Suppressor macrophage (primary cell): ENCODE measurements around the gene HLA-DRA.
"Not testable (repeated sequence)": the region's sequence is repeated elsewhere in the genome, so short reads cannot be mapped to it uniquely, and the experiment has no call there.

ENCODE experiments used
- DNase-seq, 4 experiments: peaks; one replicate each; pipeline ENCODE4 v3.0.0-alpha.2; 2020 to 2022

HLA-DRA gene

DNA sequence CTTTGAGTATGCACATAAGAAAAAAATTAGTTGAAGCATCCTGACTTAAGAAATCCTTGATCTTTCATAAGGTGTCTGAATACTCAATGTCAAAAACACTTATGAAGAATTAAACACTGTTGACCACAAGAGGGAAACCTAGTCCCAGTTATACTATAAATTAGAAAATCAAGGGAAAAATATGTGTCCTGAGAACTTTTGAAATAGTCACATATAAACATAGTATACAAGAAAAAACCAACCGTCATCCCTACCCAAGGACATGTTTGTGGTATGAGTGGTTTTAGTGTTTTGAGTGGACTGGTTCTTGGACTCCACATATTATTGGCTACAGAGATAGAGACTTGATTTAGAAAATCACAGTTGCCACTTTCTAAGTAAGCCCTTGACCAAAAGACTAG, 7.6 kb upstream of the HLA-DRA start:
- peak in 2 of 4 experiments; percentile 67 to 80 for DNase-seq

GRCh38 chr6:32433950-32434349, 5.7 kb upstream of the HLA-DRA start:
- DNase-seq: not testable (repeated sequence)

- no peak for DNase-seq
Measured at GRCh38 chr6:32436186-32436585, 3.5 kb upstream of the HLA-DRA start.

- DNase-seq: peak; percentile 64 to 95 (median 84)
Measured at GRCh38 chr6:32436995-32437836, 2.5 kb upstream of the HLA-DRA start.

- no peak for DNase-seq
Measured at GRCh38 chr6:32439139-32439538, 548 bp upstream of the HLA-DRA start.

GRCh38 chr6:32442243-32442667, 2.6 kb downstream of the HLA-DRA start:
- DNase-seq: no peak

- no peak for DNase-seq
Measured at GRCh38 chr6:32442977-32443552, 3.4 kb downstream of the HLA-DRA start.

DNA sequence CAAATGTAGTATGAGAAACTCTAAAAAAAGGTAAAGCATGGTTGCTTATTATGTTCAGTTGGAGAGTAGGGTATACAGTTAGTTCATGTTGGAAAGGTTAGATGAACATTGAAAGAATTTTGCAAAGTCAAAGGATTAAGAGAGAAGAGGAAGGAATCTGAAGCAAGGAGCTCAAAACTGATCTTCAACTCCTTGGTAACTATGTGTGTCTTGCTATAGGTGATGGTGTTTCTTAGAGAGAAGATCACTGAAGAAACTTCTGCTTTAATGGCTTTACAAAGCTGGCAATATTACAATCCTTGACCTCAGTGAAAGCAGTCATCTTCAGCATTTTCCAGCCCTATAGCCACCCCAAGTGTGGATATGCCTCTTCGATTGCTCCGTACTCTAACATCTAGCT, 4.7 kb downstream of the HLA-DRA start:
- no peak for DNase-seq

GRCh38 chr6:32445321-32445854, 5.7 kb downstream of the HLA-DRA start:
- no peak for DNase-seq

DNA sequence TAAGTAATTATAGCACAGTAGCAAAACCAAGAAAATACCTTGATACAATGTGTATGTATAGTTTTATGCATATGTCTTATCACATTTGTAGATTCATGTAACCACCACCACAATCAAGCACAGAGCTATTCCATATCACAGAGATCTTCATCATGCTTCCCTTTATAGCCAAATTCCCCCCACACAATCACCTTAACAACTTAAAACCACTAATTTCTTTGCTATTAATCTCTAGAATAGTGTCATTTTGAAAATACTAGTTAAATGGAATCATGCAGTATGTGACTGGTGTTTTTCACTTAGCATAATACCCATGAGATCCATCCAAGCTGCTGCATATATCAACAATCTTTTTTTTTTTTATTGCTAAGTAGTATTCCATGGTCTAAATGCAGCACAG, 8.2 kb downstream of the HLA-DRA start:
- DNase-seq: no peak

DNA sequence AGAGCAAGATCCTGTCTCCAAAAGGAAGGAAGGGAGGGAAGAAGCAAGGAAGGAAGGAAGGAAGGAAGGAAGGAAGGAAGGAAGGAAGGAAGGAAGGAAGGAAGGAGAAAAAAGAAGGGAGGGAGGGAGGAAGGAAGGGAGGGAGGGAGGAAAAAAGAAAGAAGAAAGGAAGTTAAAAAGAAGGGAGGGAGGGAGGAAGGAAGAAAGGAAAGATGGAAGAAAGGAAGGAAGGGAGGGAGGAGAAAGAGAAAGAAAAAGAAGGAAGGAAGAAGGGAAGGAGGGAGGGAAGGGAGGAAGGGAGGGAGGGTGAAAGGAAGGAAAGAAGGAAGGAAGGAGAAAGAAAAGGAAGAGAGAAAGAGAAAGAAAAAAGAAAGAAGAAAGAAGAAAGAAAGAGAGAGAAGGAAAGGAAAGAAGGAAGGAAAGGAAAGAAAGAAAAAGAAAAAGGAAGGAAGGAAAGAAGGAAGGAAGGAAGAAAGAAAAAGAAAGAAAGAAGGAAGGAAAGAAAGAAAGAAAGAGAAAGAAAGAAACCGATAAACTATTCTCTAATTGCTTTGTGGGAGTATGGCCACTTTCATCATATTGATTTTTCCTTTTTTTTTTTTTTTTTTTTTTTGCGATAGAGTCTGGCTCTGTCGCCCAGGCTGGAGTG, 9.5 kb downstream of the HLA-DRA start:
- DNase-seq: no peak

DNA sequence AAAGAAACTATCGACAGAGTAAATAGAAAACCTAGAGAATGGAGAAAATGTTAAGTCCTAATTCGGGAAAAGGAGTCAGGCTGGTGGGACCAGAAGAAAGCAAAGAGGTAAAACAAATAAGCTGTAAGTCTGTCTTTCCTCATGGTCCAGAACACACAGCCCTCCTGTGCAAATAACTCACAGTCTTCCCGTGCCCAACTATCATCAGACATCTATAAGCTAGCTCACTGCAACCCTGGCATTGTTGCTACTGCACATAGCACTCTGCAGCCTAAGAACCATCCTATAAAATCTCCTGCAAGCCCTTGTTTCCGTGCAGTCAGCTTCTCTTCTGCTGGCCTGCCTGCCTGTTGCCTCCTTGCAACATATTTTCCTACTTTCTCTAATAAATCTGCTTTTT, 17.4 kb downstream of the HLA-DRA start:
- DNase-seq: no peak

DNA sequence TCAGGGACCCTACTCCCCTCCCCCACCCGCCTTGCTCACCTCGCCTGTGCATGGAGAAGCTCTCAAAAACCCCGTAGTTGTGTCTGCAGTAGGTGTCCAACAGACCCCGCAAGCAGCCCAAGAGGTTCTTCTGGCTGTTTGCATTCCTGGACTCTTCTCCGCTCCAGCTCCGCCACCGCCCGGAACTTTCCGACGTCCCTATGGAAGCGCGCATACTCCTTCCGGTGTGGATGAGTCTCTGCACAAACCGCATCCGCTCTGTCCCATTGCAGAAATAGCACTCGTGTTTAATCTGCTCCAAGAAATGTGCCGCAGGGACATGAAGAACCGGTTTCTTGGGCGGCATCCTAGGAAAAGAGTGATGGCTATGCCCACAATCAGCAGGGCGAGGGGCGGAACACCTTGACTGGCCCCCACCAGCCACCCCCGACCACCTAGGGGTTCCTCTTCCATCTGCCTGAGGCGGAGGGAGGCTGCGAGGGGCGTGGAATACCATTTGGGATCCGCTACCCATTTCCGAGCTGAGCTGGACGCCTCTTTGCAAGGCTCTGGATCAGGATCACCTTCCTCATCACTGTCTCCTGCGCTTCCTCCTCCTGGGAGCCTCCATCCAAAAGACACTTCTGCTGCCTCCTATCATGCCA, 20.2 kb downstream of the HLA-DRA start:
- peak; percentile 13 to 50 (median 28) for DNase-seq

DNA sequence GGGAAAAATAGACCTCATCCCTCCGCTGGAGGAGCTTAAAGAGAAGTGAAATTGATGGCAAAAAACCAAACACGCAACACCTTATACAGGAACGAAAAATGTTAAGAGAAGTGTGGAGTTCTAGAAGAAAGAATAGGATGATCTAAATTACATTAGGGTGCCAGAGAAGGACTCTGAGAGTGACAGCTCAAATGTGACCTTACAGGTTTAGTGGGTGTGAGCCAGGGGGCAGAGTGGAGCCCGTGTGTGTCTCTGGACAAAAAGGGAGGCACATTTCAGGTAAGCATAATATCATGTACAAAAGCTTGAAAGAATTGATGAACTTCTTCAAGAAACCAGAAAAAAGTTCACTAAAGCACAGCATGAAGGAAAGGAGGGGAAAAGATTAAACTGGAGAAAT, 20.8 kb downstream of the HLA-DRA start:
- DNase-seq: no peak

DNA sequence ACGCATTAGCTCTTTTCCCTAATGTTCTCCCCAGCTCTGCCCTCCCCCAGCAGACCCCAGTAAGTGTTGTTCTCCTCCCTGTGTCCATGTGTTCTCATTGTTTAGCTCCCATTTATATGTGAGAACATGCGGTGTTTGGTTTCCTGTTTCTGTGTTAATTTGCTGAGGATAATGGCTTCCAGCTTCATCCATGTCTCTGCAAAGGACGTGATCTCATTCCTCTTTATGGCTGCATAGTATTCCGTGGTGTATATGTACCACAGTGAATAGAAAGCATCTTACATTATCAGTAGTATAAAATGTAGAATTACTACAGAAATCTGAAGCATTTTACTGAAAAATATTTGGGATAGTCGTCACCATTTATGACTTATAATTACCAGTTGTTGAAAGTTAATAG, 21.8 kb downstream of the HLA-DRA start:
- no peak for DNase-seq

DNA sequence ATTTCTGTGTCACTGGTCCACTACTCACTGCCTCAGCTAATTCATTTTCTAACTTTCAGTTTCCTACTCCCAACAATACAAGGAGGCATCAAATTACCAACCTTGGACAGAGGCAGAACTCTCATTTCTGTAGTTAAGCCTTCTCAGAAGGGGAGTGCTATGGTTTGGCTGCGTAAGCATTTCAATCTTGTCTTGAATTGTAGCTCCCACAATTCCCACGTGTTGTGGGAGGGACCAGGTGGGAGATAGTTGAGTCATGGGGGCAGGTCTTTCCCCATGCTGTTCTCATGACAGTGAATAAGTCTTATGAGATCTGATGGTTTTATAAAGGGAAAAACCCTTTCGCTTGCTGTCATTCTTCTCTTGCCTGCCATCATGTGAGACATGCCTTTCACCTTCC, 22.9 kb downstream of the HLA-DRA start:
- DNase-seq: peak in 3 of 4 experiments; percentile 28 to 66 (median 59)

- DNase-seq: not testable (repeated sequence)
Measured at GRCh38 chr6:32467743-32468503, 28.2 kb downstream of the HLA-DRA start.

- DNase-seq: peak; percentile 48 to 91 (median 69)
Measured at GRCh38 chr6:32472781-32473375, 33.2 kb downstream of the HLA-DRA start.

DNA sequence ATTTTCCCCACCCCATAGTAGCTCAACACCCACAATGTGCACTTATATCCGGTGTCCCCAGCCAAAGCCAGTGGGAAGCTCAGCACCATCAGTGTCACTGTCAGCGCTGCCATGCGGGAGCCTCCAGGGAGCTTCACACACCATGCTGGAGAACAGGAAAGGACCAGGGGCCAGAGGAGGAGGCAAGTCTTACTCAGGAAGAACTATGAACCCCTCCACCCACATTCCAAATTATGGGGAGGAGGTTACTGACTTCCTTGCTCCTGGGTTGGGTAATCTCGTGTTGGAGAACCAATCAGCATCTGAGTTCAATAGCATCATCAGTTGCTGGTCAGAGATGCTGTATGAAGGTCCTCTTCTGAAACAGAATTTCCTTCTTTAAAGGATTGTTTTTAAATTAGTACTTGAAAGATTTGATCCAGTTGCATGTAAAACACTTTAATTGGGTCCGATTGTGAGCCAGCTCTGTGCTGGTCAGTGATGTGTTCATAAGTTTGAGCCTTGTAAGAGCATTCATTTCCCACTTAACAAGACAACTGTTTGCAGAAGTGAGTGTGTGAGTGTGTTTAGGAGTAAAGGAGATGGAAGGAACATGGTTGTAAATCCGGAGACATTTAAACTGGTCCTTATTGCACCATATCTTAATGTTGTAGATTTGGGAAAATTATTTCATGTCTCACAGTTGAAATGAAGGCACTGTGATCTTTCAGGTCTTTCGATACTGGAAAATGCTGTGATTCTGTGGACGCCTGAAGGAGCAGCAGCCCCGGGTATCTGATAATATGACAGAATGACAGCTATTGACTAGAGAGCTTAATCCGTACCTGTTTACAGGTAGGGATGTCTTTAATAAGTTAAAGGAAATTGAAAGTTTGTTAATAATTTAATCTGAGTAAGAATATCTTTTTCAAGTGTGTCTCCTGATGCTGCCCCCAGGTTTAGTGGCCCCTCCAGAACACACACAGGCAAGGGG, 34.0 kb downstream of the HLA-DRA start:
- peak; percentile 30 to 72 (median 52) for DNase-seq
